ENCODE measurements around the gene NKX1-1.

GRCh38 chr4:1395941-1396805 is 10.1 kb downstream of the NKX1-1 start:
- TF ChIP-seq CTCF (IDR thresholded peaks at IDR 0.05) (no peak), POLR2A (IDR thresholded peaks at IDR 0.05) (no peak)
